ENCODE measurements around the gene IDE. TPM values are rescaled to one million over a fixed set of nuclear protein-coding genes. Genes with fewer than 3 reads are reported as not detected.
A peak's percentile ranks its signal among the peaks of the same experiment; 100 is the strongest.
"Not testable (repeated sequence)": the region's sequence is repeated elsewhere in the genome, so short reads cannot be mapped to it uniquely, and the experiment has no call there.

Gene IDE
- total RNA-seq, 1 experiment from 2014 or later = 30.6 TPM

DNA sequence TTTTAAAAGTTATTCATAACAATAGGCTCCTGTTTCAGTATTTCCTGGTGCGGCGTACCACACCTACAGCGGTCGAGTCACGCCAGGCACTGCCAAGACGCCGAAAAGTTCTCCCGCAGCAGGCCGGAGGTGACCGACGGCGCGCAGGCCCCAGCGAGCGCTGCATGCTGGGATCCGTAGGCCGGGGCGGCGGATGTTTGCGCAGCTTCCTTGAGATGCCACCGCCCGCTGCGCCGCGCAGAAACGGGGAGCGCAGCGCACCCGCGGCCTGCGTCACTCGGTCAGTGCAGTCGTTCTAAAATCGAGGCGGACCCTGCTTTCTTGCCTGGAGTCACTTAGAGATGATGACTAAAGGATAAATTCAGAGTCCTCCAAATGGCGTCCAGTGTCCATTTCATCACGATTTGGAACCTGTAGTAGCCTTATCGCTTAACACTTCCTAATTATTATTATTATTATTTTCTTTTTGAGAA is 17.7 kb upstream of the IDE start:
- H3K27ac Mint-ChIP-seq (ENCODE audit: unreplicated experiment) = peak overlapping the region; percentile 100
- no peaks in the 10 kb centered on the region for H3K27me3 Mint-ChIP-seq (ENCODE audit: unreplicated experiment)
- H3K4me3 Mint-ChIP-seq (ENCODE audit: low read depth, unreplicated experiment) = peak overlapping the region; percentile 97
- intact Hi-C loops (cut with micrococcal nuclease; ENCODE audit: unreplicated experiment) = no loop called here
- H3K4me1 Mint-ChIP-seq (ENCODE audit: low read depth, unreplicated experiment) = peaks cover 27% of the 10 kb centered on the region
- no peaks in the 10 kb centered on the region for H3K9me3 Mint-ChIP-seq (ENCODE audit: low read depth, unreplicated experiment)
- peaks cover 54% of the 10 kb centered on the region for H3K36me3 Mint-ChIP-seq (ENCODE audit: insufficient read depth, unreplicated experiment)
- CTCF ChIA-PET = interaction anchor here (1.4 to 1.5 kb wide), 2 partner anchors 11 to 16 kb away, joined by 3 to 13 read pairs; partner anchors contain the start of gene IDE
- peak; percentile 88 for DNase-seq
- no TSS peak for BruUV-seq (replicated peaks)
- no peak for TF ChIP-seq CTCF (IDR thresholded peaks at IDR 0.05; ENCODE audit: unreplicated experiment)

DNA sequence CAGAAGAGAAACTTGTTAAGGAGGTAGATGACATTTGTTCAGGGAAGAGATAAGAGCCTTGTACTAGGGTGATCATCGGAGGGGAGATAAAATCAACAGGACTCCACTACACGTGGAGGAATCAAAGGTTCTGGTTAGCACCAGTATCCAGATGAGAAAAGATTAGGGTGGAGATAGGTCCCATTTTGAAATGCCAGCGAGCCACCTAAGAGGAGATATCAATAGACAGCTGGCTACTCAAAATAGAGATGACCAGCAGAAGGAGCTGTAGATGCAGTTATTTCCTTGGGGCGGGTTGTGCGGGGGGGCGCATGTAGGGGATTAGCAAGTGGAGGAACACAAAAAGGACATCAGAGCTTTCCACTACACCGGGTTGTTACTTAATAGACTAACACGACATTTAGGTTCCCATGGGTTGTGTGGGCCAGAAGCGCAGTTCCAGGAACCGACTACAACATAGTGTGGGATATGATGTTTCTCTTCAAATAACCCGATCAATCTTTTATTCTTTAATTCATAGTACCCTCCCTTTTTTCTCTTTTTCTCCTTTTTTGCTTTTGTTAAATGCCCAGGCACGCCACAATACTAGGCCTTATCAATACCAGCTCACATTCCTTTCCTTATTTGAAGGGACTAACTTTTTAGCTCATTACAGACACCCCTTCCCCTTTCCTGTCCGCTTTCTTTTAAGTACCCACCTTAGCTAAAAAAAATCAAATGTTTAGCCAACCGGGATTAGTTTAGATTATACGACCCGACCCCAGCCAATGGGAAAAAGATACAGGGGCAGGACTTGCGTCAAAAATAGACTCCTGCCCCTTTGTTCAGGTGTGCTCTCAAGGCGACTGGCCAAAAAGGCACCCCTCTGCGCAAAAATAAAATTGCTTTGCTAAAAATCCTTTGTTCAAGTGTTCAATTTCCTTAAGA is 17.0 kb upstream of the IDE start:
- no peak for TF ChIP-seq CTCF (IDR thresholded peaks at IDR 0.05; ENCODE audit: unreplicated experiment)
- H3K4me1 Mint-ChIP-seq (ENCODE audit: low read depth, unreplicated experiment) = peaks cover 23% of the 10 kb centered on the region
- CTCF ChIA-PET = interaction anchor here (0.6 to 1.5 kb wide), 4 partner anchors 10 to 408 kb away, joined by 3 to 13 read pairs (median 3); partner anchors contain the start of gene IDE
- H3K9me3 Mint-ChIP-seq (ENCODE audit: low read depth, unreplicated experiment) = no peaks in the 10 kb centered on the region
- H3K27me3 Mint-ChIP-seq (ENCODE audit: unreplicated experiment) = no peaks in the 10 kb centered on the region
- H3K36me3 Mint-ChIP-seq (ENCODE audit: insufficient read depth, unreplicated experiment) = peaks cover 51% of the 10 kb centered on the region
- intact Hi-C loops (cut with micrococcal nuclease; ENCODE audit: unreplicated experiment) = no loop called here
- peak; percentile 56 for DNase-seq
- H3K4me3 Mint-ChIP-seq (ENCODE audit: low read depth, unreplicated experiment) = peak overlapping the region; percentile 97
- BruUV-seq (replicated peaks) = TSS peak; percentile 91
- peak overlapping the region; percentile 100 for H3K27ac Mint-ChIP-seq (ENCODE audit: unreplicated experiment)

DNA sequence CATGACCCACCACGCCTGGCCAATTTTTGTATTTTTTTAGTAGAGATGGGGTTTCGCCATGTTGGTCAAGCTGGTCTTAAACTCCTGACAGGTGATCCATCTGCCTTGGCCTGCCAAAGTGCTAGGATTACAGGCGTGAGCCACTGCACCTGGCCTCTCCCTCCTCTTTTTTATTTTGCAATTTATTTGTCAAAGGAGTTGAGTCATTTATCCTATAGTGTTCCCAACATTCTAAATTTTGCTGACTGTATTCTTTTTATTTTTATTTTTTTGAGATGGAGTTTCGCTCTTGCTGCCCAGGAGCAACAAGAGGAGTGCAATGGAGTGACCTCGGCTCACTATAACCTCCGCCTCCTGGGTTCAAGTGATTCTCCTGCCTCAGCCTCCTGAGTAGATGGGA is 8.5 kb upstream of the IDE start:
- H3K27ac Mint-ChIP-seq (ENCODE audit: unreplicated experiment); H3K36me3 Mint-ChIP-seq (ENCODE audit: insufficient read depth, unreplicated experiment); H3K4me1 Mint-ChIP-seq (ENCODE audit: low read depth, unreplicated experiment); H3K27me3 Mint-ChIP-seq (ENCODE audit: unreplicated experiment); BruUV-seq (replicated peaks); H3K4me3 Mint-ChIP-seq (ENCODE audit: low read depth, unreplicated experiment); CTCF ChIA-PET; H3K9me3 Mint-ChIP-seq (ENCODE audit: low read depth, unreplicated experiment); intact Hi-C loops (cut with micrococcal nuclease; ENCODE audit: unreplicated experiment); DNase-seq: not testable (repeated sequence)

- TF ChIP-seq CTCF (IDR thresholded peaks at IDR 0.05; ENCODE audit: unreplicated experiment) = no peak
- intact Hi-C loops (cut with micrococcal nuclease; ENCODE audit: unreplicated experiment) = no loop called here
- H3K27me3 Mint-ChIP-seq (ENCODE audit: unreplicated experiment) = no peaks in the 10 kb centered on the region
- no peaks in the 10 kb centered on the region for H3K9me3 Mint-ChIP-seq (ENCODE audit: low read depth, unreplicated experiment)
- no peak overlapping the region for H3K4me3 Mint-ChIP-seq (ENCODE audit: low read depth, unreplicated experiment)
- peaks cover 25% of the 10 kb centered on the region for H3K4me1 Mint-ChIP-seq (ENCODE audit: low read depth, unreplicated experiment)
- no peak for DNase-seq
- no TSS peak for BruUV-seq (replicated peaks)
- no peak overlapping the region for H3K27ac Mint-ChIP-seq (ENCODE audit: unreplicated experiment)
- peaks cover 23% of the 10 kb centered on the region for H3K36me3 Mint-ChIP-seq (ENCODE audit: insufficient read depth, unreplicated experiment)
- CTCF ChIA-PET = interaction anchor here (3.4 kb wide), 1 partner anchor 15 kb away, joined by 13 read pairs; no protein-coding TSS in a partner anchor
Measured at GRCh38 chr10:92575961-92576360, 2.1 kb upstream of the IDE start.
